NCI-H187 treated with DMSO at 0.1 percent for 48 hours (cell line): Measurements from ENCODE around the gene PSRC1.

Experiments used
- DNase-seq: peaks from one replicate; lab custom pipeline; 2025; lab: John Stamatoyannopoulos, UW

PSRC1 gene

GRCh38 chr1:109258481-109259466, 24.2 kb downstream of the PSRC1 start:
- no peak for DNase-seq

GRCh38 chr1:109257682-109258421, 25.1 kb downstream of the PSRC1 start:
- no peak for DNase-seq

- no peak for DNase-seq
Observed at GRCh38 chr1:109256971-109257681, 25.8 kb downstream of the PSRC1 start.

GRCh38 chr1:109256085-109256484, 26.9 kb downstream of the PSRC1 start:
- DNase-seq, result no peak

GRCh38 chr1:109255678-109256077, 27.3 kb downstream of the PSRC1 start:
- DNase-seq, result no peak

GRCh38 chr1:109255097-109255651, 27.8 kb downstream of the PSRC1 start:
- no peak for DNase-seq

GRCh38 chr1:109254621-109255096, 28.3 kb downstream of the PSRC1 start:
- no peak for DNase-seq

- no peak for DNase-seq
Observed at GRCh38 chr1:109253803-109254620, 28.9 kb downstream of the PSRC1 start.

GRCh38 chr1:109252893-109253802, 29.8 kb downstream of the PSRC1 start:
- DNase-seq, result no peak

GRCh38 chr1:109252167-109252892, 30.6 kb downstream of the PSRC1 start:
- no peak for DNase-seq

GRCh38 chr1:109251277-109252166, 31.4 kb downstream of the PSRC1 start:
- DNase-seq, result no peak

GRCh38 chr1:109250454-109251276, 32.3 kb downstream of the PSRC1 start:
- no peak for DNase-seq

GRCh38 chr1:109249654-109250401, 33.1 kb downstream of the PSRC1 start:
- DNase-seq, result no peak

- no peak for DNase-seq
Observed at GRCh38 chr1:109248797-109249629, 33.9 kb downstream of the PSRC1 start, which contains the start of gene CELSR2. TSS of gene CELSR2 (plus strand) at chr1:109249539. CDS start at chr1:109250080, 541 bp downstream.

- DNase-seq, result no peak
Observed at GRCh38 chr1:109248444-109248796, 34.5 kb downstream of the PSRC1 start.
